HFFc6 (cell line): ENCODE measurements around the gene CLCA2. TPM values are rescaled to one million over a fixed set of nuclear protein-coding genes. Genes with fewer than 3 reads are reported as not detected.

Source experiments
- DNase-seq: peaks from one replicate; pipeline ENCODE4 v3.0.0-alpha.2; 2018
- H3K27ac Mint-ChIP-seq: 2 replicates; pipeline ENCODE4 v1.8.0; 2020; ENCODE audit warnings: mild to moderate bottlenecking, mixed read lengths
- H3K27me3 Mint-ChIP-seq: 2 replicates; pipeline ENCODE4 v1.8.0; 2021; ENCODE audit warnings: mild to moderate bottlenecking, moderate library complexity, mixed read lengths; ENCODE audit not compliant: insufficient read depth
- H3K36me3 Mint-ChIP-seq: 2 replicates; pipeline ENCODE4 v1.8.0; 2021; ENCODE audit warnings: low read depth, mixed read lengths
- H3K4me1 Mint-ChIP-seq: 2 replicates; pipeline ENCODE4 v1.8.0; 2020; ENCODE audit warnings: low read depth, mixed read lengths
- H3K4me3 Mint-ChIP-seq: 2 replicates; pipeline ENCODE4 v1.8.0; 2020; ENCODE audit warnings: mild to moderate bottlenecking, moderate library complexity, mixed read lengths
- H3K9me3 Mint-ChIP-seq: 2 replicates; pipeline ENCODE4 v1.8.0; 2020; ENCODE audit warnings: mild to moderate bottlenecking, mixed read lengths
- CTCF ChIP-seq: fragments of 200-600 bp; sonication (generic); IDR thresholded peaks from 2 replicates; pipeline ENCODE4 v1.5.0; 2021; ENCODE audit warnings: antibody characterized with exemption, mild to moderate bottlenecking
- total RNA-seq, 6 experiments: library from RNA; stranded (reverse); fragmentation: NEBNext Ultra II Directional; extraction: Animal tissue kit (Norgen Biotek cat#: 25700); gene quantifications; 2 replicates in 1 of 6; 3 replicates in 5 of 6; pipeline ENCODE4 v1.2.3, GENCODE V29; 2021

CLCA2 gene
- total RNA-seq, 6 experiments from 2014 or later = 0.09 to 0.50 (median 0.18) TPM

GRCh38 chr1:86381223-86381622 lies 42.7 kb upstream of the CLCA2 start:
- H3K36me3 Mint-ChIP-seq = peaks cover 15% of the 10 kb centered on the region
- no peak for TF ChIP-seq CTCF
- H3K27ac Mint-ChIP-seq = no peak overlapping the region
- H3K27me3 Mint-ChIP-seq = no peaks in the 10 kb centered on the region
- H3K9me3 Mint-ChIP-seq = no peaks in the 10 kb centered on the region
- H3K4me1 Mint-ChIP-seq = peaks cover 21% of the 10 kb centered on the region
- DNase-seq = no peak
- no peak overlapping the region for H3K4me3 Mint-ChIP-seq

DNA sequence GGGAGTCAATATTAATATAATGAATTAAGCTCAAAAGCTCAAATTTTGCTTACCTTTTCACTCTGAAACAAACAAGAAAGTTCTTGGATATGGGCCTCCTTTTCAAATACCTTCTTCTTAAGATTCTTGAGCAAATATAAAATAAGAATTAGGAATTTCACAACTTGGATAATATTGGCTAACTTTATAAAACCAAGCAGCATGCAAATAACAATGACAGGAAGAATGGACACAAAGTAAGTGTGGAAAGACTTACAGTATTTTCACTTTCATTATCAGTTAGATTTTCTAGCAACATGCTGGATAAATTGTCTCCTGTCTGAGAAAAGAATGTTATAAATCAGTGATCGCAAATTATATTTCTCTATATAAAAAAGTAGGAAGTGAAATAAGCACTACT lies 41.1 kb upstream of the CLCA2 start:
- Mint-ChIP-seq H3K36me3 (peaks cover 6% of the 10 kb centered on the region), H3K27me3 (no peaks in the 10 kb centered on the region), H3K27ac (peak overlapping the region; percentile 68), H3K4me1 (peaks cover 30% of the 10 kb centered on the region), H3K4me3 (peak overlapping the region; percentile 57), H3K9me3 (no peaks in the 10 kb centered on the region)
- no peak for DNase-seq
- no peak for TF ChIP-seq CTCF

DNA sequence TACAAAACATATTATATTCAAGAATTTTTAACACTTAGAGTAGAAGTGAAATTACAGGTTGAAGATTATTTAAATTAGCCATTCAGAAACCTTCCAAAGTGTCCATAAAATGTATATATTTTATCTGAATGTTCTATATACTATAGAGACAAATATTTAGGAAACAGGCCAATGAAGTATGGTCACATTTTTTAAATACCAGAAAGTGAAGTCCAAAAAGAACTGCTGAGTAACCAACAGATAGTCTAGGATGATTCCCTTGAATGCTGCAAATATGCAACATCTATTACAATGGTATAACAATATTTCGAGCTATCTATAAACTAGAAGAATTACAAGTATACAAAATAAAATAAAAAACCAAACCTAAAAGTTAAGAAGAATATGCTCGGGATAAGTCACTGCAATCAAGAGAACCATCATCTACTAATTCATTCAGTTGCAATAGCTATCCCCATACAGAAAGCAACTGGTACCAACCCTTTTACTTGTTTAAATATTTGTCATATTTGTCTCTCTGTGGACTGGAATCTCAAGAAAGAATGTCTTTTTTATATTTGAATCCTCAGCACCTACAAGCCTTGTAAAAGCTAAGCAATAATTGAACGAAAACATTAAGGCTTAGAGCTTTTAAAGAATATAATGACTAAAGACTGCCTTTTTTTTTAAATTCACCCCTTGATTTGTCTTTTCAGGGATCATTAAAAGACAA lies 35.9 kb upstream of the CLCA2 start:
- Mint-ChIP-seq H3K36me3 (peaks cover 26% of the 10 kb centered on the region), H3K27me3 (no peaks in the 10 kb centered on the region), H3K4me1 (peaks cover 56% of the 10 kb centered on the region), H3K27ac (peak overlapping the region; percentile 29; the same call in 1 of the 2 replicates), H3K9me3 (no peaks in the 10 kb centered on the region), H3K4me3 (peak overlapping the region; percentile 39)
- DNase-seq = no peak
- no peak for TF ChIP-seq CTCF

DNA sequence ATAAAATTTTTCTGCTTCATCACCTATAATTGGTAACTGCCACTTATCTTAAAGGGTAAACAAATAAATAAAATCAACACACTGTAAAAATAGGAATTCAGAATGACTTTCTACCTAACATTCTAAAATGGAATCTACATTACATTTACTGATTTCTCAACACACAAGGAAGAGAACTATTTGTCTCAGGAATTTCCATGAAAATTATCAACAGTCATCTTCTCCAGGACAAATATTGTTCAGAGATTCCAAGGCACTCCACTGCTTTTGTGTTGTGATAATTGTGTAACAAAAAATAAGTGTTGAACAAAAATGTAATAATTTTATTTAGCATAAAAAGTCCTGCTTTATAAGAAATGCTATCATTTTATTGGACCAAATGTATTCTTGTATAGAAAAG lies 35.2 kb upstream of the CLCA2 start:
- H3K9me3 Mint-ChIP-seq = no peaks in the 10 kb centered on the region
- peaks cover 63% of the 10 kb centered on the region for H3K4me1 Mint-ChIP-seq
- no peak for DNase-seq
- peak overlapping the region; percentile 42; the same call in 1 of the 2 replicates for H3K27ac Mint-ChIP-seq
- peak overlapping the region; percentile 55 for H3K4me3 Mint-ChIP-seq
- TF ChIP-seq CTCF = no peak
- no peaks in the 10 kb centered on the region for H3K27me3 Mint-ChIP-seq
- peaks cover 26% of the 10 kb centered on the region for H3K36me3 Mint-ChIP-seq

- Mint-ChIP-seq H3K4me1 (peaks cover 68% of the 10 kb centered on the region), H3K36me3 (peaks cover 26% of the 10 kb centered on the region), H3K27ac (peak overlapping the region; percentile 30)
These were observed 34.7 kb upstream of the CLCA2 start for GRCh38 chr1:86389307-86389706.

More at GRCh38 chr1:86389307-86389706, 34.7 kb upstream of the CLCA2 start:
- peak overlapping the region; percentile 61 for H3K4me3 Mint-ChIP-seq
- no peak for TF ChIP-seq CTCF
- no peak for DNase-seq
- no peaks in the 10 kb centered on the region for H3K27me3 Mint-ChIP-seq
- no peaks in the 10 kb centered on the region for H3K9me3 Mint-ChIP-seq
